ENCODE results near the gene PFKFB3. TPM values are rescaled to one million over a fixed set of nuclear protein-coding genes. Genes with fewer than 3 reads are reported as not detected.
"Not testable (repeated sequence)": the region's sequence is repeated elsewhere in the genome, so short reads cannot be mapped to it uniquely, and the experiment has no call there.

PFKFB3 gene
- total and polyA plus RNA-seq, 2 of the 4 experiments (the other 2 are of a cell fraction), result 34.1 to 45.5 TPM

DNA sequence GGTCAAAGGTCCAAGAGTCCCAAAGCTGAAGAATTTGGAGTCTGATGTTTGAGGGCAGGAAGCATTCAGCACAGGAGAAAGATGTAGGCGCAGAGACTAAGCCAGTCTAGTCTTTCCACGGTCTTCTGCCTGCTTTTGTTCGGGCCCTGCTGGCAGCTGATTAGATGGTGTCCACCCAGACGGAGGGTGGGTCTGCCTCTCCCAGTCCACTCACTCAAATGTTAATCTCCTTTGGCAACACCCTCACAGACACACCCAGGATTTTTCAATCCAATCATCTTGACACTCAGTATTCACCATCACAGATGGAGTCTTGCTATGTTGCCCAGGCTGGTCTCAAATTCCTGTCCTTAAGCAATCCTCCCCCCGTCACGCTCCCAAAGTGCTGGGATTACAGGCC lies 6.2 kb upstream of the PFKFB3 start:
- CTCF ChIA-PET; H2BK15ac ChIP-seq (ENCODE audit: low read depth, low read length); H3K23ac ChIP-seq (ENCODE audit: low read depth, low read length); H3K56ac ChIP-seq (ENCODE audit: extremely low read depth, insufficient read depth, low read length); H3K18ac ChIP-seq (ENCODE audit: low read depth, low read length); H4K8ac ChIP-seq (ENCODE audit: low read depth in 2 of 2, low read length in 2 of 2); H3K14ac ChIP-seq (replicated peaks; ENCODE audit: low read depth, low read length); H3K9ac ChIP-seq (ENCODE audit: low read depth, low read length); H3K4me3 ChIP-seq (ENCODE audit: insufficient read depth, low read depth, low read length); H2BK5ac ChIP-seq (ENCODE audit: low read depth, low read length, poor library complexity, severe bottlenecking); H4K5ac ChIP-seq (ENCODE audit: low read depth, low read length); POLR2A ChIA-PET (ENCODE audit: unreplicated experiment); H3K9me3 ChIP-seq (ENCODE audit: control insufficient read depth, insufficient read depth, low read length); intact Hi-C loops (cut with micrococcal nuclease); DNase-seq; H3K36me3 ChIP-seq (ENCODE audit: control insufficient read depth, insufficient read depth, low read length); ATAC-seq (ENCODE audit: low read depth); H3K27ac ChIP-seq (ENCODE audit: insufficient read depth, low read length); H3K4ac ChIP-seq (ENCODE audit: low read depth, low read length); H2BK120ac ChIP-seq (ENCODE audit: low read depth, low read length); H2AK9ac ChIP-seq (replicated peaks; ENCODE audit: low read depth, low read length, poor library complexity); H2AFZ ChIP-seq (replicated peaks; ENCODE audit: low read length, poor library complexity); H4K91ac ChIP-seq (ENCODE audit: insufficient read depth, low read depth, low read length); H3K27me3 ChIP-seq (ENCODE audit: control insufficient read depth, insufficient read depth, low read length); dilution Hi-C loops (cut with HindIII; ENCODE audit: low sequenced_read_pairs, unreplicated experiment); H2AK5ac ChIP-seq (ENCODE audit: low read depth, low read length); BruUV-seq (replicated peaks); H3K4me2 ChIP-seq (ENCODE audit: low read depth, low read length): not testable (repeated sequence)
- Histone ChIP-seq H2BK20ac (ENCODE audit: low read depth, low read length) (0 out of 2 replicates have a peak overlapping the region, but pooled peaks have one; percentile 18), H3K79me1 (ENCODE audit: low read depth in 1 of 2, low read length in 2 of 2) (peaks cover 27 to 80% of the 10 kb centered on the region in 2 experiments), H3K9me1 (ENCODE audit: insufficient read depth, low read length) (peaks cover 19% of the 10 kb centered on the region), H4K20me1 (ENCODE audit: insufficient read depth, low read length) (peaks cover 62% of the 10 kb centered on the region), H3K4me1 (ENCODE audit: control insufficient read depth, insufficient read depth, low read length) (peaks cover 26% of the 10 kb centered on the region)
- no CpG with 5 or more reads among the region's 6 CpGs for WGBS, 2 experiments (ENCODE audit: extremely low coverage in 2 of 2, insufficient read length in 1 of 2)
- in situ Hi-C loops (cut with MboI; ENCODE audit: low sequenced_read_pairs), result loop anchor here (5.0 kb wide), 1 partner anchor 84 kb away; no protein-coding TSS in a partner anchor
